ENCODE measurements around the gene PAFAH1B2.
A peak's percentile ranks its signal among the peaks of the same experiment; 100 is the strongest.
"Not testable (repeated sequence)": the region's sequence is repeated elsewhere in the genome, so short reads cannot be mapped to it uniquely, and the experiment has no call there.

Gene PAFAH1B2

DNA sequence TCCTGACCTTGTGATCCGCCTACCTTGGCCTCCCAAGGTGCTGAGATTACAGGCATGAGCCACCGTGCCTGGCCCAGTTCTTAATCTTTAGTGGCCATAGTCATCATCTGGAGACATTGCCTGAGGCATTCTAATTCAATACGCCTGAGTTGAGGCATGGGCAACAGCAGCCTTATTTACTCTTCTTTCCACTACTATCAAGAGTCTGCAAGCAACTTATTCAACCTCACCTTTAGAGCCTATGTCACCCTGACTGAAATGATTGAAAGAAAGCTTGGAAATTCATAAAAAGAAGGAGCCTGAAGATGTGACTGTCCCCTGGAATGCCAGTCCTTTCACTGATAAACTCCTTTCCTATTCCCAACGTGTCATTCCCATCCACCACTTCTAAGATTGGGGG, 15.8 kb upstream of the PAFAH1B2 start:
- no peaks in the 10 kb centered on the region for H3K27me3 ChIP-seq (ENCODE audit: control insufficient read depth, insufficient read depth, low read length, poor library complexity, severe bottlenecking)
- no peaks in the 10 kb centered on the region for H3K36me3 ChIP-seq (ENCODE audit: control insufficient read depth, insufficient read depth, low read length)
- WGBS, 2 experiments = 86 to 87% methylated on average over 3 to 4 of the region's 4 CpGs
- H3K4me1 ChIP-seq (ENCODE audit: control insufficient read depth, insufficient read depth, low read length) = no peaks in the 10 kb centered on the region
- H3K4me3 ChIP-seq (ENCODE audit: insufficient read depth, low read depth, low read length) = no peak overlapping the region
- no peak overlapping the region for H3K27ac ChIP-seq (ENCODE audit: insufficient read depth, low read depth, low read length, poor library complexity, severe bottlenecking)
- H3K9me3 ChIP-seq (ENCODE audit: control insufficient read depth, low read length) = no peaks in the 10 kb centered on the region

DNA sequence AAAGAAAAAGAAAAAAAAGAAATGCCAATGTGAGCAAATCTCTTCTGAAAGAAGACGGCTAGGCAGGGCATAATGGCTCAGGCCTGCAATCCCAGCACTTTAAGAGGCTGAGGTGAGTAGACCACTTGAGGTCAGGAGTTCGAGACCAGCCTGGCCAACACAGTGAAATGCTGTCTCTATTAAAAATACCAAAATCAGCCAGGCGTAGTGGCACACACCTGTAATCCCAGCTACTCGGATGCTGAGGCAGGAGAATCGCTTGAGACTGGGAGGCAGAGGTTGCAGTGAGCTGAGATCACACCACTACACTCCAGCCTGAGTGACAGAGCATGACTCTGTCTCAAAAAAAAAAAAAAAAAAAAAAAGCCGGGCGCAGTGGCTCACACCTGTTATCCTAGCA, 13.7 kb upstream of the PAFAH1B2 start:
- 91 to 93% methylated on average over 5 to 6 of the region's 7 CpGs for WGBS, 2 experiments
- H3K27ac ChIP-seq (ENCODE audit: insufficient read depth, low read depth, low read length, poor library complexity, severe bottlenecking); H3K9me3 ChIP-seq (ENCODE audit: control insufficient read depth, low read length); H3K4me1 ChIP-seq (ENCODE audit: control insufficient read depth, insufficient read depth, low read length); H3K36me3 ChIP-seq (ENCODE audit: control insufficient read depth, insufficient read depth, low read length); H3K27me3 ChIP-seq (ENCODE audit: control insufficient read depth, insufficient read depth, low read length, poor library complexity, severe bottlenecking); H3K4me3 ChIP-seq (ENCODE audit: insufficient read depth, low read depth, low read length): not testable (repeated sequence)

DNA sequence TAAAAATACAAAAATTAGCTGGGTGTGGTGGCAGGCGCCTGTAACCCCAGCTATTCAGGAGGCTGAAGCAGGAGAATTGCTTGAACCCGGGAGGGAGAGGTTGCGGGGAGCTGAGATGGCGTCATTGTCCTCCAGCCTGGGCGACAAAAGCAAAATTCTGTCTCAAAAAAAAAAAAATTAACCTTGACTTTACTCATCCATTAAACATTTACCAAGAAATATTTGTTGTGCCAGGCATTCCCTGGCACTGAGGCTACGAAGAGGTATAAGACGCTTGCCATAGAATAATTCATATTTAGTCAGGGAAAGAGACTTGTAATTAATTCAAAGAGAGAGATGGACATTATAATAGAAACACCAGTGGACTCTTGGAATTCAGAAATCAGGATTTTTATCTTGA, 13.2 kb upstream of the PAFAH1B2 start:
- Histone ChIP-seq H3K36me3 (ENCODE audit: control insufficient read depth, insufficient read depth, low read length) (no peaks in the 10 kb centered on the region), H3K27me3 (ENCODE audit: control insufficient read depth, insufficient read depth, low read length, poor library complexity, severe bottlenecking) (no peaks in the 10 kb centered on the region), H3K27ac (ENCODE audit: insufficient read depth, low read depth, low read length, poor library complexity, severe bottlenecking) (no peak overlapping the region), H3K4me3 (ENCODE audit: insufficient read depth, low read depth, low read length) (no peak overlapping the region), H3K9me3 (ENCODE audit: control insufficient read depth, low read length) (no peaks in the 10 kb centered on the region), H3K4me1 (ENCODE audit: control insufficient read depth, insufficient read depth, low read length) (no peaks in the 10 kb centered on the region)
- 93 to 97% methylated on average over 7 of the region's 7 CpGs for WGBS, 2 experiments

GRCh38 chr11:117134431-117134830, 9.7 kb upstream of the PAFAH1B2 start:
- H3K27me3 ChIP-seq (ENCODE audit: control insufficient read depth, insufficient read depth, low read length, poor library complexity, severe bottlenecking) = no peaks in the 10 kb centered on the region
- H3K36me3 ChIP-seq (ENCODE audit: control insufficient read depth, insufficient read depth, low read length) = no peaks in the 10 kb centered on the region
- H3K4me3 ChIP-seq (ENCODE audit: insufficient read depth, low read depth, low read length) = no peak overlapping the region
- WGBS, 2 experiments = 90% methylated on average over 1 of the region's 3 CpGs; no CpG with 5 or more reads in 1 of the 2 experiments
- no peak overlapping the region for H3K27ac ChIP-seq (ENCODE audit: insufficient read depth, low read depth, low read length, poor library complexity, severe bottlenecking)
- no peaks in the 10 kb centered on the region for H3K4me1 ChIP-seq (ENCODE audit: control insufficient read depth, insufficient read depth, low read length)
- H3K9me3 ChIP-seq (ENCODE audit: control insufficient read depth, low read length) = no peaks in the 10 kb centered on the region

GRCh38 chr11:117134979-117135378, 9.1 kb upstream of the PAFAH1B2 start:
- not testable (repeated sequence) for H3K27ac ChIP-seq (ENCODE audit: insufficient read depth, low read depth, low read length, poor library complexity, severe bottlenecking); H3K27me3 ChIP-seq (ENCODE audit: control insufficient read depth, insufficient read depth, low read length, poor library complexity, severe bottlenecking); H3K4me1 ChIP-seq (ENCODE audit: control insufficient read depth, insufficient read depth, low read length); H3K36me3 ChIP-seq (ENCODE audit: control insufficient read depth, insufficient read depth, low read length); H3K9me3 ChIP-seq (ENCODE audit: control insufficient read depth, low read length); H3K4me3 ChIP-seq (ENCODE audit: insufficient read depth, low read depth, low read length)
- WGBS, 2 experiments = no CpG with 5 or more reads among the region's 4 CpGs

DNA sequence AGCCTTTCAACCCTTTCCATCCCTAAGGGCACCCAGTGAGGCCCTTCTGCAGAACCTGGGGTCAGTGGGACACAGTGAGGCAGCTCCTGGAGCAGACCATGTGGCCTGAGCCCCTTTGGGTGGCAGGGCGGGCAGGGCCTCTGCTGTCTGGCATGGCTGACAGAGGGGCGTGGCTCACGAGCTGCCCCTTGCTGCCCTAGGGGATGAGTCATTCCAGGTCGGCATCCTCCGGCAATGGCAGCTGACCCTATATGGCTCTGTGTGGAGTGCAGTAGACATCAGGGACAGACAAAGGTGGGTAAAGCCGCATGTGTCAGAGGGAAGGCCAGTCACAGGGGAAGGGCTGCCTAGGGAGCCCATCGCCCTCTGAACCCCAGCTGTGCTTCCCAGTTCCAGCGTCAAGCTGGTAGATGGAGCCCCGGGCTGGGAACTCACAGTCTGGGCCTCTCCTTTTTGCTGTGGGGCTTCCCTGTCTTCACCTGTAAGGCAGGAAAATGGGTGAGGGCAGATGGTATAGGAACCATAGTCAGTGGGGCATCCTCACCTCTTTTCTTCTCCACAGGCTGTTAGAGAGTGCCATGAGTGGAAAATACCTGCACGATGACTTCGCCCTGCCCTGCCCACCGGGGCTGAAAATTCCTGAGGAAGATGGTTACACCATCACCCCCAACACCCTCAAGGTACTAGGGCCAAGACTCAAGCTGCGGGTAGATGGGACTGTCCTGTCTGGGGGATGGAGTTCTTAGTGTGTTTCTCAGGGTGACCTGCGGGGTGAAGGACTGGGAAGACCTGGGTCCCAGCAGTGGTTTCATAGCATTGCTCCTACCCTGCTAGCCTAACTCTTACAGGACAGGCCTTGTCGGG, 6.6 kb upstream of the PAFAH1B2 start:
- not testable (repeated sequence) for H3K27me3 ChIP-seq (ENCODE audit: control insufficient read depth, insufficient read depth, low read length, poor library complexity, severe bottlenecking); H3K9me3 ChIP-seq (ENCODE audit: control insufficient read depth, low read length); H3K4me3 ChIP-seq (ENCODE audit: insufficient read depth, low read depth, low read length); H3K4me1 ChIP-seq (ENCODE audit: control insufficient read depth, insufficient read depth, low read length); H3K27ac ChIP-seq (ENCODE audit: insufficient read depth, low read depth, low read length, poor library complexity, severe bottlenecking); H3K36me3 ChIP-seq (ENCODE audit: control insufficient read depth, insufficient read depth, low read length)
- WGBS, 2 experiments = no CpG with 5 or more reads among the region's 15 CpGs

DNA sequence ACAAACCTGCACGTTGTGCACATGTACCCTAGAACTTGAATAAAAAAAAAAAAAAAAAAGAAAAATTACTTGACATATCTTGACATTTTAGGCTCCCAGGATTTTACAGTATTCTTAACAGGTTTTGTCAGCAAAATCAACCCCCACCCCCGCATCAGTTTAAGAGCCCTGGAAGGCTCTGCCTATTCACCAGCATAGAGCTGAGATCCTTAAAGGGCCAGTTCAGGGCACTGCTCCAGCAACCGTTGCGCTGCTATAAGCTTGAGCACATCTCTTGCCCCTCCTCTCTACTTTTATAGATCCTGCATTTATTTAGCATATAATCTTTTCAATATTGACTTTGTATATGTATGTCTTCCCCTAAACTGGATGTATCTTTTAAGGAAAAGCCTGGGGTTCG, 697 bp upstream of the PAFAH1B2 start:
- Histone ChIP-seq H3K4me3 (ENCODE audit: insufficient read depth, low read depth, low read length) (peak overlapping the region; percentile 78), H3K4me1 (ENCODE audit: control insufficient read depth, insufficient read depth, low read length) (peaks cover 15% of the 10 kb centered on the region), H3K27me3 (ENCODE audit: control insufficient read depth, insufficient read depth, low read length, poor library complexity, severe bottlenecking) (no peaks in the 10 kb centered on the region), H3K36me3 (ENCODE audit: control insufficient read depth, insufficient read depth, low read length) (no peaks in the 10 kb centered on the region), H3K9me3 (ENCODE audit: control insufficient read depth, low read length) (no peaks in the 10 kb centered on the region), H3K27ac (ENCODE audit: insufficient read depth, low read depth, low read length, poor library complexity, severe bottlenecking) (peak overlapping the region; percentile 44)
- WGBS, 2 experiments = 31 to 41% methylated on average over 5 of the region's 5 CpGs

DNA sequence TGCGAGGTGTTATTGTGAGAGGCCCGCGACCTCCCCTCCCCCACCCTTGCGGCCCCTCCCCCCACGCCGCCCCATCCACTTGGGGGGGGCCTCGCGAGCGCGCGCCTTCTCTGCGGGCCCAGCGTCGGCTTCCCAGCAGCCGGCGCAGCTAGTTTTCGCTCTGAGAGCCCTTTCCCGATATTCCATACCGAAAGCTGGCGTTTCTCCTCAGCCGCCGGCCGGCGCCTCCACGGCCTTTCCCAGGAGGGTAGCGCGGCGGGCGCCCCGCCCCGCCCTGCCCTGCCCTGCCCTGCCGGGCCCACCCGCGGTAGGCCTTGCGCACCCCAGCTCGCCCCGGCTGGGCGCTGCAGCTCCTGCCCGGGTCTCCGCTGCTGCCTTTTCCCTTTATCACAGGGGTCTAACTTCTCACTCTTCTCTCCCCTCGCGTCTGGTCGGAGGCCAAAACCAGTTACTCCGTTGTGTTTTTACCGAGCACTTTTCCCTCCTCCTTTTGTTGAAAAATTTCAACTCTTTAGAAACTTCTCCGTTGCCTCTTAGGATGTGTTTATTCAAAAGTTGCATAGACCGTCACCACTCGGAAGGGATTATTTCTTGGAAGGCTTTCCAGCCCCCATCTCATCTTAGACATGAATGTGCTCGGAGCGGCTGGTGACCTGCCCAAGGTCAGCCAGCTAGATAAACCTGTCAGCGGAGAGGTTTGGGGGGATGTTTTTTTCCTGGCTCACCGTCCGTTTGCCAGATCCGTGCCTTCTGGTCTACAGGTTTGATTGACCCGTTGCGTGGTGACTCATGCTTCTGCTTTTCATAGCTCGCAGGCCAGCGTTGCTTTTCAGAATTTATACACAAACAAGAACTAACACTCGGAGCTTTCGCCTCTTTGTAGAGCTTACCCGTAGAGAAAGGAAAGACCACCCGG, 648 bp downstream of the PAFAH1B2 start:
- WGBS, 2 experiments = 1% methylated on average over 62 of the region's 62 CpGs
- Histone ChIP-seq H3K27me3 (ENCODE audit: control insufficient read depth, insufficient read depth, low read length, poor library complexity, severe bottlenecking) (no peaks in the 10 kb centered on the region), H3K36me3 (ENCODE audit: control insufficient read depth, insufficient read depth, low read length) (no peaks in the 10 kb centered on the region), H3K4me3 (ENCODE audit: insufficient read depth, low read depth, low read length) (peak overlapping the region; percentile 78), H3K9me3 (ENCODE audit: control insufficient read depth, low read length) (no peaks in the 10 kb centered on the region), H3K4me1 (ENCODE audit: control insufficient read depth, insufficient read depth, low read length) (peaks cover 15% of the 10 kb centered on the region), H3K27ac (ENCODE audit: insufficient read depth, low read depth, low read length, poor library complexity, severe bottlenecking) (peak overlapping the region; percentile 77)

- Histone ChIP-seq H3K4me3 (ENCODE audit: insufficient read depth, low read depth, low read length) (peak overlapping the region; percentile 78), H3K36me3 (ENCODE audit: control insufficient read depth, insufficient read depth, low read length) (no peaks in the 10 kb centered on the region), H3K4me1 (ENCODE audit: control insufficient read depth, insufficient read depth, low read length) (peaks cover 15% of the 10 kb centered on the region), H3K9me3 (ENCODE audit: control insufficient read depth, low read length) (no peaks in the 10 kb centered on the region), H3K27ac (ENCODE audit: insufficient read depth, low read depth, low read length, poor library complexity, severe bottlenecking) (no peak overlapping the region), H3K27me3 (ENCODE audit: control insufficient read depth, insufficient read depth, low read length, poor library complexity, severe bottlenecking) (no peaks in the 10 kb centered on the region)
- 17% methylated on average over 5 of the region's 5 CpGs for WGBS, 2 experiments
Observed at GRCh38 chr11:117145393-117145761, 1.3 kb downstream of the PAFAH1B2 start.

- Histone ChIP-seq H3K4me3 (ENCODE audit: insufficient read depth, low read depth, low read length) (no peak overlapping the region), H3K27ac (ENCODE audit: insufficient read depth, low read depth, low read length, poor library complexity, severe bottlenecking) (no peak overlapping the region), H3K27me3 (ENCODE audit: control insufficient read depth, insufficient read depth, low read length, poor library complexity, severe bottlenecking) (no peaks in the 10 kb centered on the region), H3K4me1 (ENCODE audit: control insufficient read depth, insufficient read depth, low read length) (peaks cover 15% of the 10 kb centered on the region), H3K9me3 (ENCODE audit: control insufficient read depth, low read length) (no peaks in the 10 kb centered on the region), H3K36me3 (ENCODE audit: control insufficient read depth, insufficient read depth, low read length) (no peaks in the 10 kb centered on the region)
- 74 to 80% methylated on average over 10 of the region's 10 CpGs for WGBS, 2 experiments
Observed at GRCh38 chr11:117146521-117146920, 2.4 kb downstream of the PAFAH1B2 start.
